Upper lobe of left lung (tissue), 4 donors: ENCODE measurements around the gene PRKCA.

Experiments
- CTCF ChIP-seq, 6 experiments: fragments of 450-650 bp in 4 of 6; fragments of 200-600 bp in 2 of 6; sonication (generic) in 2 of 6; IDR thresholded peaks; one replicate each; pipeline ENCODE4 v1.5.1; 2016 to 2019; ENCODE audit warnings: antibody characterized with exemption in 6 of 6
- EP300 ChIP-seq, 4 donors: sonication (generic); formaldehyde crosslinking; IDR thresholded peaks; one replicate each; pipeline ENCODE4 v1.5.1; 2017; ENCODE audit warnings: antibody characterized with exemption in 4 of 4, control low read depth in 2 of 4

DNA sequence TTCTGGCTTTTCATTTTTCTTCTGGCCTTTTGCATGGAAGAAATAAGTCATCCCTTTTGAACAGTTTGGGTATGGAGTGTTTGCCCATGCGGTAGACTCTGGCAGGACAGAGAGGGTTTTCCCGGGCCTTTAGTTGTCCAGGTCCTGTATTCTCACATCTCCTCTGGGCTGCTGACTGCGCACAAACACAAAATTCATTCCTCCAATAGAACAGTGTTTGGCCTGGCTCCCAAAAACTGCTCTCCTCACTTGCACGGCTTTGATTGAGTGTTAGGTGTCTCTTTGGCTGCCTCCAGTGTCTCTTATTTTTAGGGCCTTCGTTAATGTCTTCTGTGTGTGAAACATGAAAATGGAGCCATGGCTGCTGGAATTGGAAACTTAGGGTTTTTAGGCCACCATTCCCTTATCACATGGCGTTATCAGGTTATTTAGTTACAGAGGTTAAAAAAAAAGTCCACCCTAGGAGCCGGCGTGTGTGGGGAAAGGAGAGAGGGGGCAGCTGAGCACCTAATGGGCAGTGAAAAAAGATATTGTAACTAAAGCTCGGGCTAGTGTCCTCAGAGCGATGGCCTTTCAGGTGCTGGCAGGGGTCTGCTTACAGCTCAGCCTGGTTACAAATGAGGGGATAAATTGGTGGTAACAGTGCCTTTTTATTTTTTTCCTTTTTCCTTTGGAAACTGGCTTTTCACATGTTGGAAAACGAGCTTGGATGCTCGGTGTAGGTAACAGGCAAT, 47.3 kb downstream of the PRKCA start:
- TF ChIP-seq EP300 (IDR thresholded peaks at IDR 0.05) (no peak), CTCF (IDR thresholded peaks at IDR 0.05) (no peak)
